Heart right ventricle (tissue), 16 donors: ENCODE measurements around the gene ODF4. TPM values are rescaled to one million over a fixed set of nuclear protein-coding genes. Genes with fewer than 3 reads are reported as not detected.

Source experiments
- ATAC-seq, 8 donors: fragments of 200-7000 bp; cut with Tn5 transposase; one replicate each; pipeline ENCODE4 v1.9.1; 2020; ENCODE audit warnings: mild to moderate bottlenecking in 8 of 8, moderate library complexity in 8 of 8, moderate number of reproducible peaks in 1 of 8
- DNase-seq, 2 donors: peaks; one replicate each; pipeline ENCODE4 v3.0.0-alpha.2; 2020
- H3K27ac ChIP-seq, 10 donors: fragments of 200-600 bp; sonication (generic) in 2 of 10; one replicate each; pipeline versions ENCODE4 v1.5.0 to v1.8.0; 2020 to 2022; ENCODE audit warnings: mild to moderate bottlenecking in 3 of 10
- H3K27me3 ChIP-seq, 7 donors: fragments of 200-600 bp; one replicate each; pipeline ENCODE4 v1.8.0; 2021 to 2022; ENCODE audit warnings: mild to moderate bottlenecking in 2 of 7
- H3K36me3 ChIP-seq, 9 donors: fragments of 200-600 bp; sonication (generic) in 1 of 9; one replicate each; pipeline versions ENCODE4 v1.5.0 to v1.8.0; 2020 to 2022; ENCODE audit warnings: mild to moderate bottlenecking in 2 of 9
- H3K4me1 ChIP-seq, 9 donors: fragments of 200-600 bp; sonication (generic) in 1 of 9; one replicate each; pipeline versions ENCODE4 v1.5.0 to v1.8.0; 2020 to 2022; ENCODE audit warnings: mild to moderate bottlenecking in 4 of 9
- H3K4me3 ChIP-seq, 10 donors: fragments of 200-600 bp; sonication (generic) in 2 of 10; one replicate each; pipeline versions ENCODE4 v1.5.0 to v1.8.0; 2020 to 2022; ENCODE audit warnings: mild to moderate bottlenecking in 7 of 10, moderate library complexity in 2 of 10
- H3K9me3 ChIP-seq, 11 donors: fragments of 200-600 bp in 10 of 11; sonication (generic) in 2 of 11; one replicate each; pipeline versions ENCODE4 v1.5.0 to v1.8.0; 2013 to 2022; ENCODE audit warnings: mild to moderate bottlenecking in 2 of 11, control low read depth in 1 of 11, moderate library complexity in 1 of 11
- CTCF ChIP-seq, 9 donors: fragments of 200-600 bp; sonication (generic) in 2 of 9; IDR thresholded peaks; one replicate each; pipeline versions ENCODE4 v1.5.0 to v1.8.0; 2021 to 2022; ENCODE audit warnings: antibody characterized with exemption in 9 of 9, mild to moderate bottlenecking in 5 of 9, moderate library complexity in 1 of 9
- WGBS, 2 donors: extraction: QIAGEN DNeasy Blood & Tissue Kit; methylation state at CpG; one replicate each; pipeline ENCODE4 v1.1.7; 2013; ENCODE audit warnings: inconsistent platforms in 1 of 2; 5-methylcytosine and 5-hydroxymethylcytosine counted together
- intact Hi-C, 10 donors: fragments of 100-400 bp; cut with DNase I; formaldehyde crosslinking; loops; one replicate each; pipeline versions ENCODE4 v1.11.1 to v1.14.2; 2022
- polyA plus RNA-seq, 2 donors: library from polyadenylated mRNA; stranded (reverse); fragments of 200-250 nt; gene quantifications; one replicate each; pipeline ENCODE4 v1.2.3, GENCODE V29; 2013
- total RNA-seq, 10 donors: library from RNA; stranded (reverse); fragmentation: NEBNext Ultra II Directional in 3 of 10; extraction: Animal tissue kit (Norgen Biotek cat#: 25700) in 3 of 10; gene quantifications; one replicate each; pipeline versions ENCODE4 v1.2.1 to v1.2.4, GENCODE V29; 2021 to 2023
- donor health status: Arrhythmogenic right ventricular cardiomyopathy.
- donor health status: ischemic (EF 13 %, LVEDD 7.1; RV severe dilation, severe dysfunction).
- donor health status: healthy with polysubstance abuse.
- donor health status: DM: no; HTN: yes; CAD: no.
- donor health status: DM: no; HTN: no; CAD: no.
- donor health status: ischemic (EF 25% LVEDD 6.9; RV normal size, moderate dysfunction).
- donor health status: ischemic (EF 25% LVEDD 5.7; RV mildly dilated, moderate dysfunction).
- donor health status: healthy.
- donor health status: DM: yes; HTN: yes; CAD: no.
- donor health status: Ischemic cardiomyopathy.
- donor health status: ischemic (EF 35%, LVEDD 5.7; RV mildly dilated, moderate dysfunction).
- donor health status: nonischemic (EF 11% LVEDD 7.7; RV severe dilation, severe dysfunction).
- donor health status: DM: yes; HTN: yes; CAD: no.
- donor health status: PGD.
- donor health status: ischemic (EF 29% LVEDD 5.4; RV normal size, mild dysfunction).
- donor health status: nonischemic (EF 23%, LVEDD 6.1; RV moderate dilation, normal function).

ODF4 gene
- total and polyA plus RNA-seq, 12 donors: not detected

- WGBS, 2 donors: 16 to 20% methylated on average over 27 of the region's 27 CpGs
- peak overlapping the region; percentile 64 to 87 (median 77) for H3K4me3 ChIP-seq
- no peak for TF ChIP-seq CTCF (IDR thresholded peaks at IDR 0.05)
- ATAC-seq: peak in 1 of 8 donors; percentile 1
- H3K9me3 ChIP-seq: no peaks in the 10 kb centered on the region
- peaks cover 0 to 48% (median 41%) of the 10 kb centered on the region in 9 donors for H3K36me3 ChIP-seq
- peak overlapping the region in 9 of 10 donors; percentile 36 to 90 (median 85) for H3K27ac ChIP-seq
- no peaks in the 10 kb centered on the region for H3K27me3 ChIP-seq
- no peak for DNase-seq
- intact Hi-C loops: loop anchor here in 4 of 10 donors (2.0 to 10.0 kb wide), 4 partner anchors 53 to 135 kb away; partner anchors contain the start of genes ARHGEF15 (in 1 of the 4), CTC1 (in 1 of the 4), NDEL1 (in 1 of the 4) and PFAS (in 1 of the 4)
- peaks cover 6 to 50% (median 31%) of the 10 kb centered on the region in 9 donors for H3K4me1 ChIP-seq
Observed at GRCh38 chr17:8382052-8382879, 42.6 kb downstream of the ODF4 start.

- no peak for TF ChIP-seq CTCF (IDR thresholded peaks at IDR 0.05)
- Histone ChIP-seq H3K36me3 (peaks cover 0 to 43% (median 35%) of the 10 kb centered on the region in 9 donors), H3K9me3 (no peaks in the 10 kb centered on the region), H3K27me3 (no peaks in the 10 kb centered on the region), H3K27ac (peak overlapping the region; percentile 18 to 90 (median 84)), H3K4me3 (peak overlapping the region; percentile 64 to 87 (median 77)), H3K4me1 (peaks cover 6 to 47% (median 31%) of the 10 kb centered on the region in 9 donors)
- intact Hi-C loops: loop anchor here in 4 of 10 donors (2.0 to 10.0 kb wide), 4 partner anchors 52 to 136 kb away; partner anchors contain the start of genes ARHGEF15 (in 1 of the 4), CTC1 (in 1 of the 4), NDEL1 (in 1 of the 4) and PFAS (in 1 of the 4)
- peak in 7 of 8 donors; percentile 2 to 24 (median 4) for ATAC-seq
- no peak for DNase-seq
- WGBS, 2 donors: 0 to 1% methylated on average over 15 of the region's 15 CpGs
Observed at GRCh38 chr17:8382880-8383142, 43.2 kb downstream of the ODF4 start.

GRCh38 chr17:8383143-8383822 lies 43.6 kb downstream of the ODF4 start, which contains the start of gene RPL26:
Gene RPL26 (minus strand): TSS chr17:8383193. CDS start chr17:8382310, 883 bp downstream.
- no peaks in the 10 kb centered on the region for H3K9me3 ChIP-seq
- H3K36me3 ChIP-seq: peaks cover 0 to 38% (median 33%) of the 10 kb centered on the region in 9 donors
- ATAC-seq: peak; percentile 91 to 97 (median 94)
- peak; percentile 92 to 98 for DNase-seq
- whole genome bisulfite sequencing, 2 donors: 0% methylated on average over 54 to 55 of the region's 55 CpGs
- H3K4me3 ChIP-seq: peak within 1 kb of the TSS; percentile 64 to 87 (median 77)
- peak; percentile 95 to 100 (median 99) for TF ChIP-seq CTCF (IDR thresholded peaks at IDR 0.05)
- peaks cover 6 to 47% (median 31%) of the 10 kb centered on the region in 9 donors for H3K4me1 ChIP-seq
- intact Hi-C loops: loop anchor here in 4 of 10 donors (2.0 to 10.0 kb wide), 4 partner anchors 52 to 136 kb away; partner anchors contain the start of genes ARHGEF15 (in 1 of the 4), CTC1 (in 1 of the 4), NDEL1 (in 1 of the 4) and PFAS (in 1 of the 4)
- no peaks in the 10 kb centered on the region for H3K27me3 ChIP-seq
- H3K27ac ChIP-seq: peak within 1 kb of the TSS; percentile 46 to 90 (median 86)
